ENCODE measurements around the gene WDR12. TPM values are rescaled to one million over a fixed set of nuclear protein-coding genes. Genes with fewer than 3 reads are reported as not detected.
A peak's percentile ranks its signal among the peaks of the same experiment; 100 is the strongest.

The WDR12 gene
- total and polyA plus RNA-seq, 2 of the 4 experiments (the other 2 are of a cell fraction) = 8.6 to 17.0 TPM

GRCh38 chr2:202941771-202942170 lies 30.3 kb upstream of the WDR12 start:
- H3K4me1 ChIP-seq (ENCODE audit: control insufficient read depth, insufficient read depth, low read length) = no peaks in the 10 kb centered on the region; the same call in 1 of the 2 replicates
- no peak overlapping the region for H3K23ac ChIP-seq (ENCODE audit: low read depth, low read length)
- in situ Hi-C loops (cut with MboI; ENCODE audit: low sequenced_read_pairs) (no loop called here), dilution Hi-C loops (cut with HindIII; ENCODE audit: low sequenced_read_pairs, unreplicated experiment) (no loop called here), intact Hi-C loops (cut with micrococcal nuclease) (no loop called here)
- ATAC-seq (ENCODE audit: low read depth) (peak; percentile 56), DNase-seq (peak; percentile 83)
- no peak overlapping the region for H3K18ac ChIP-seq (ENCODE audit: low read depth, low read length)
- H2AK9ac ChIP-seq (replicated peaks; ENCODE audit: low read depth, low read length, poor library complexity) = no peak overlapping the region
- TF ChIP-seq ELK1 (IDR thresholded peaks at IDR 0.05; ENCODE audit: borderline replicate concordance, low read depth, low read length) (no peak), RCOR1 (IDR thresholded peaks at IDR 0.05; ENCODE audit: insufficient replicate concordance, low read length) (no peak), CHD1 (IDR thresholded peaks at IDR 0.05; ENCODE audit: low read depth, low read length) (no peak), SMC3 (IDR thresholded peaks at IDR 0.05; ENCODE audit: low read depth, low read length) (no peak), FOS (IDR thresholded peaks at IDR 0.05; ENCODE audit: low read depth, low read length) (no peak), MAFK (IDR thresholded peaks at IDR 0.05; ENCODE audit: low read depth, low read length) (no peak), MXI1 (IDR thresholded peaks at IDR 0.05; ENCODE audit: borderline replicate concordance, low read depth, low read length) (no peak), POLR2A (IDR thresholded peaks at IDR 0.05; ENCODE audit: low read depth, low read length) (no peak), CTCF (conservative IDR thresholded peaks at IDR 0.05; ENCODE audit: low read depth, low read length) (no peak), NFE2L2 (IDR thresholded peaks at IDR 0.05; ENCODE audit: low read depth, low read length) (no peak), USF2 (IDR thresholded peaks at IDR 0.05; ENCODE audit: low read depth, low read length) (no peak), RAD21 (IDR thresholded peaks at IDR 0.05; ENCODE audit: low read length) (no peak), BHLHE40 (IDR thresholded peaks at IDR 0.05; ENCODE audit: low read depth, low read length) (no peak), MAZ (IDR thresholded peaks at IDR 0.05; ENCODE audit: borderline replicate concordance, low read depth, low read length) (no peak), CEBPB (IDR thresholded peaks at IDR 0.05; ENCODE audit: low read depth, low read length) (no peak), RFX5 (IDR thresholded peaks at IDR 0.05; ENCODE audit: low read depth, low read length) (no peak)
- no peak overlapping the region for H4K91ac ChIP-seq (ENCODE audit: insufficient read depth, low read depth, low read length)
- no peaks in the 10 kb centered on the region for H3K79me1 ChIP-seq (ENCODE audit: low read depth in 1 of 2, low read length in 2 of 2)
- BruUV-seq (replicated peaks) = no TSS peak
- H2AK5ac ChIP-seq (ENCODE audit: low read depth, low read length) = no peak overlapping the region
- no peak overlapping the region for H3K4me2 ChIP-seq (ENCODE audit: low read depth, low read length)
- no peak overlapping the region for H3K56ac ChIP-seq (ENCODE audit: extremely low read depth, insufficient read depth, low read length)
- H4K8ac ChIP-seq (ENCODE audit: low read depth in 2 of 2, low read length in 2 of 2) = no peak overlapping the region; a peak in 1 of 4 replicates
- H2BK5ac ChIP-seq (ENCODE audit: low read depth, low read length, poor library complexity, severe bottlenecking) = no peak overlapping the region
- CTCF ChIA-PET = no interaction called here
- 0 out of 2 replicates have a peak, but pooled peaks cover 1% of the 10 kb centered on the region for H3K36me3 ChIP-seq (ENCODE audit: control insufficient read depth, insufficient read depth, low read length)
- no peak overlapping the region for H3K4me3 ChIP-seq (ENCODE audit: insufficient read depth, low read depth, low read length)
- H3K27me3 ChIP-seq (ENCODE audit: control insufficient read depth, insufficient read depth, low read length) = no peaks in the 10 kb centered on the region
- WGBS, 2 experiments (ENCODE audit: extremely low coverage in 2 of 2, insufficient read length in 1 of 2) = no CpG with 5 or more reads among the region's 4 CpGs
- POLR2A ChIA-PET (ENCODE audit: unreplicated experiment) = no interaction called here
- H3K14ac ChIP-seq (replicated peaks; ENCODE audit: low read depth, low read length) = no peak overlapping the region
- H4K20me1 ChIP-seq (ENCODE audit: insufficient read depth, low read length) = no peaks in the 10 kb centered on the region
- H2BK20ac ChIP-seq (ENCODE audit: low read depth, low read length) = no peak overlapping the region
- no peak overlapping the region for H3K27ac ChIP-seq (ENCODE audit: insufficient read depth, low read length)
- no peaks in the 10 kb centered on the region for H3K9me1 ChIP-seq (ENCODE audit: insufficient read depth, low read length)
- no peak overlapping the region for H3K4ac ChIP-seq (ENCODE audit: low read depth, low read length)
- no peak overlapping the region for H3K9ac ChIP-seq (ENCODE audit: low read depth, low read length)
- no peak overlapping the region for H2AFZ ChIP-seq (replicated peaks; ENCODE audit: low read length, poor library complexity)
- no peaks in the 10 kb centered on the region for H3K9me3 ChIP-seq (ENCODE audit: control insufficient read depth, insufficient read depth, low read length)
- H4K5ac ChIP-seq (ENCODE audit: low read depth, low read length) = no peak overlapping the region
- H2BK15ac ChIP-seq (ENCODE audit: low read depth, low read length) = no peak overlapping the region
- H2BK120ac ChIP-seq (ENCODE audit: low read depth, low read length) = 0 out of 2 replicates have a peak overlapping the region, but pooled peaks have one; percentile 4
